DMS53 treated with DMSO at 0.1 percent for 48 hours (cell line): ENCODE results near the gene C6orf120.
"Not testable (repeated sequence)": the region's sequence is repeated elsewhere in the genome, so short reads cannot be mapped to it uniquely, and the experiment has no call there.

Experiments used
- DNase-seq: peaks from one replicate; lab custom pipeline; 2025; ENCODE audit not compliant: unreplicated experiment; lab: John Stamatoyannopoulos, UW

Gene C6orf120

DNA sequence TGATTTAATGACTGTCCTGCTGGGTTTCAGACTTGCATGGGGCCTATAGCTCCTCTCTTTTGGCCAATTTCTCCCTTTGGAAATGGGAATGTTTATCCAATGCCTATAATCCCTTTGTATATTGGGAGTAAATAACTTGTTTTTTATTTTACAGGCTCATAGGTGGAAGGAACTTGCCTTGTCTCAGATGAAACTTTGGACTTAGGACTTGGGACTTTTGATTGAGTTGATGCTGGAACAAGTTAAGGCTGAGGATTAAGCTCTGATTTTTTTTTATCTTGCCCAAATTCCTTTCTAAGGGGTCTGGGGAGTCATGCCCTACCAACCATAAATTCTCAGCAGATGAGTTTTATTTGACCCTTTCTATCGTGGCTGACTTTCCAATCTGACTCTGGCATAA, 23.6 kb upstream of the C6orf120 start:
- DNase-seq = no peak

DNA sequence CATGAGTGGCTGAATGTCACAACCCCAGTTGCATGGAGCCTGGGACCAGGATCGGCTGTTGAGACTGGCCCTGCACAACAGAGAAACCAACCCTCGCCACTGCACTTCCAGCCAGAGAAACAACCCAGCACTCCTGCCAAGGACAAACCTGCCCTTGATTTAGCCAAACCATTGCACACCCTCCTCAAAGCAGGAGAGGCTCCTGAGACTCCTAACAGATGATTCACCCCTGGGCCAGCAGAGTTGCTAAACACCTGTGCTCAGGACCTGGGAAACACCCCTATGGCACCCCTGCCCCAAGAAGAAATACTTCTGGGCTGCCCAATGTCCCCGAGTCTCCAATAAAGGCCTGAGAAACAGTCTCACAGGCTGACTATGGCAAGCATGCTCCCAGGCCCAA, 17.9 kb upstream of the C6orf120 start:
- DNase-seq = no peak

GRCh38 chr6:169685860-169686259, 16.1 kb upstream of the C6orf120 start:
- no peak for DNase-seq

DNA sequence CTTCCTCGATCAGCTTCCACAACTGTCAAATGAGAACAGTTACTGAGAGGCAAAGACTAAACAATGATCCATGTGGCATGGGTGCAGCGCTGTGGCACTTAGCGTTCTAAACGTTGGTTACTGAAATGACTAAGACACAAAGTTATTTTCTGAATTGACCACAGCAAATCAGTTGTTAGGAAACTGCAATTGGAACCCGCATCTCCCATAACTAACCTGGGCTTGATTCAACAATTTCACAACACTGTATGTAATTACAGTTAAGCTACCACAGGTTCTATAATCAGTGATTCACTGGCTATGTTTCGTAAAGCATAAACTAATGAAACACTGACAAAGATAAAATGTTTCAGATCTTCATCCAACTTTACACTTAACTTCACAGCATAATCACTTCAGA, 12.6 kb upstream of the C6orf120 start:
- no peak for DNase-seq

DNA sequence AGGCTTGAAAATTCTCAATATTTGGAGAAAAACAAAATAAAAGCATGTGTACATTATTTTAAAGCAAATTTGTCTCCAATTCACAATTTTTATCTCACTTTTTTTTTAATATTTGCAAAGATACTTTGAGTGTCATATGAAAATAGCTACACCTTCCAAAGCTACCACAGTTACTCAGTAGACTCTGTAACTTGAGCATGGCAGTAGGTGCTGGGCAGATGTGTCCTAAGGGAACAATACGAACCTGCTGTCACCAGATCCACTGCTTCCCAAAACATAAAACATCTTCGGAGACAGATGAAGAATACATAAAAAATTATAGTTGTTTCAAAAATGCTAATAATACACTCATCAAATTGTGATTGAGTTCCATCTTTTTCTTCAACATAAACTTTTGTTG, 10.7 kb upstream of the C6orf120 start:
- DNase-seq = no peak

DNA sequence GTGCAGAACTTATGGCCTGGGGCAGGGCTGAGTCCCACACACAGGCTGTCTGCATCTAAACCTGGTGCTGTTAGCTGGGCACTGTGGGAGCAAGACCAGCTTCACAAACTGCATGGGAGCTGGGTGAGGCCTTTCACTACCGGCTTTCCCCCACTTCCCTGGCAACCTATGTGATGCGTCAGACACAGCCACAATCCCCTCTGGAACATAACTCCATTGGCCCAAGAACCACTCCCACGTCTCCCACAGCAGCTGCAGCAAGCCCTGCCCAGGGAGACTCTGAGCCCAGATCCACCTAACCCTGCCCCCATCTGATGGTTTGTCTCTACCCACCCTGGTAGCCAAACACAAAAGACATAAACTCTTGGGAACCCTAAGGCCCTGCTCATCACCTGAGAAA, 9.4 kb upstream of the C6orf120 start:
- DNase-seq = no peak

DNA sequence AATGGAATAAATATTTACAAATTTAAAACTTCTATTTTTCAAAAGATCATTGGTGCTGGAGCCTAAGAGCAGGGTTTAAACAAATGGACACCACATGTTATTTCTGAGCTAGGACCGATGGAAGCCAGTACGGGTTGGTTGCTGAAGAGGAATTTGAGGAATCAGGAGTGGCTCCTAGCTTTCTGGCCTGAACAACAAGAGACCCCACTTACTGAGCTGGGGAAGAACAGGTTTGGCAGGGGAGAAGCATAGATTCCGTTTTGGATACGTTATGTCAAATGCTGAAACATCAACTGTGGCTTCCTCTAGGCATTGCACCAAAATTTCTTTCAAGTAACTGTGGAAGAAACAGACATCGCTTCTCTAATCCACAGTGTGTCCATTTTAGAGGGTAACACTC, 6.8 kb upstream of the C6orf120 start:
- no peak for DNase-seq

DNA sequence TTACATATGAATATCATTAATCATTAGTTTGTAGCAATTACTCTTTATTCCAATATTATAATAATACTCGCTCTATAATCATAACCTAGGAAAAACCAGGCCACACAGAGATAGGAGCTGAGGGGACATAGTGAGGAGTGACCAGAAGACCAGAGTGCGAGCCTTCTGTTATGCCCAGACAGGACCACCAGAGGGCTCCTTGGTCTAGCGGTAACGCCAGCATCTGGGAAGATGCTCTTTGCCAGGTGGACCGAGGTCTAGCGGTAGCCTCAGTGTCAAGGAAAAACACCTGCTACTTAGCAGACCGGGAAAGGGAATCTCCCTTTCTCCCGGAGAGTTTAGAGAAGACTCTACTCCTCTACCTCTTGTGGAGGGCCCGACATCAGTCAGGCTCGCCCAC, 4.8 kb upstream of the C6orf120 start:
- not testable (repeated sequence) for DNase-seq

DNA sequence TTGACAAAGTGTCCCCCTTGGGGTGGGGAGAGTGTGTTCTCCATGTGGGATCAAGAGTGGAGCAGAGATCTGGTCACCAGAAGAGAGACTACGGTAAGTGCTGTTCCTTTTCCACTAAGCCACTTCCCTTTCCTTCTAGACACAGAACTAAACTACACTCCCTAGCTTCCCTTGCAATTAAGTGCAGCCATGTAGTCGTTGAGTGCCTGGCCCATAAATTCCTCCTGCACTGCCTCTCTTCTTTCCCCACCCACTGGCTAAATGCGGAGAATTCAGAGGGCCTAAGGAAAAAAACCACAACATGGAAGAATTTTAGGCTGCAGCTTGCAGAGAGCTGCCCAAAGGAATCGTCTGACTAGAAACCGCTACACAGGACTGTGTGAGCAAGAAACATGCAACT, 1.6 kb upstream of the C6orf120 start:
- DNase-seq = no peak

- DNase-seq = no peak
These were observed 494 bp upstream of the C6orf120 start for GRCh38 chr6:169701311-169701953.

GRCh38 chr6:169702840-169703246, 917 bp downstream of the C6orf120 start:
- DNase-seq = no peak

GRCh38 chr6:169707772-169708171, 5.8 kb downstream of the C6orf120 start:
- DNase-seq = peak; percentile 9

DNA sequence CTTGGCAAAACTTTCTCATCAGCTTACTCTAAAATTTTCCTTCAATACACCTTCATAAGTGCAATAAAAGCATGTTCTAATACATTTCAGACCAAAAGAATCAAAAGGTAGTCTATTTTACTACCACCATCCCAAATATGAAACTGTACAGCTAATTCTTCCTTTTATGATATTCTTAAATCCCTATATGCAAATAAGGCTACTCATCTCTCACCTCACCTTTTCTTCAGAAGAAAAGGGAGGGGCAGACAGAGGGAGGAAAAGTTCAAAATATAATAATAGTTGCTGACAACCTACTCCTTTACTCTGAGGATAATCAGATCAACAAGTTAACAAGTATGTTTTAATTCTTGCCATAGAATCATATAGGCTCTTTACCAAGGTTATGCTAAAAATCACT, 7.4 kb downstream of the C6orf120 start:
- no peak for DNase-seq

- no peak for DNase-seq
These were observed 8.1 kb downstream of the C6orf120 start for GRCh38 chr6:169710009-169710408.

DNA sequence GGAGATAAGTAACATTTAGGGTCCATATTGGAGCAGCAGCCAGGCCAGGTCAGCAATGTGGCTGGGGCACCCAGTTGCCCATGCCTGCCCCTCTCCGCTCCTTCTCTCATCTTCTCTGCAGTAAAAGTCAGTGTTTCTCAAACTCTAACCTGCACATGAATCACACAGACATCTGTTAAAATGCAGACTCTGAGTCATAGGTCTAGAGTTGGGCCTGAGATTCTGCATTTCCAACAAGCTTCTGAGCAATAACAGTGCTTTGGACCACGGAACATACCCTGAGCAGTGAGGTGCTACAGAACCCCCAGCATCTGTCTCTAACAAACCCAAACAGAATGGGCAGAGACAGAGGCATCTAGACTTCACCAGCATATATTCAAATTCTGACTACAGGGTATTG, 12.3 kb downstream of the C6orf120 start:
- DNase-seq = no peak

- DNase-seq = no peak
These were observed 12.7 kb downstream of the C6orf120 start for GRCh38 chr6:169714595-169714994.

DNA sequence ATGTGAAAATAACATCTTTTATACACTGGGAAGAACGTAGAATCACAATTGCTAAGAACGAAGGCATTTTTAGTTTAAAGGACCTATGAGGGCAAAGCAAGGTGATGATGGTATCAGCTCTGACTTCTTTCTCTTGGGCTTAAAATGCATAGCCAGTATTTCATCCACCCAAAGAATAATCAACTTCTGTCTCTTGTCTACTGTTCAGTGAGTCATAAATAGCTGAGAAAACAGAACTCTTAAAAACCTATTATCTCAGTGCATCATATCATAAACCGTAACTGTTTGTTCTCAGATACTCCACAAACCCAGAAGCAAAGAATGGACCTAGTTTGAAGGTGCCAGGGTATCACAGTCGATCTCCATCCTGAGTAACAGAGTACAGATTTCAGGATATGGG, 17.2 kb downstream of the C6orf120 start:
- DNase-seq = no peak

DNA sequence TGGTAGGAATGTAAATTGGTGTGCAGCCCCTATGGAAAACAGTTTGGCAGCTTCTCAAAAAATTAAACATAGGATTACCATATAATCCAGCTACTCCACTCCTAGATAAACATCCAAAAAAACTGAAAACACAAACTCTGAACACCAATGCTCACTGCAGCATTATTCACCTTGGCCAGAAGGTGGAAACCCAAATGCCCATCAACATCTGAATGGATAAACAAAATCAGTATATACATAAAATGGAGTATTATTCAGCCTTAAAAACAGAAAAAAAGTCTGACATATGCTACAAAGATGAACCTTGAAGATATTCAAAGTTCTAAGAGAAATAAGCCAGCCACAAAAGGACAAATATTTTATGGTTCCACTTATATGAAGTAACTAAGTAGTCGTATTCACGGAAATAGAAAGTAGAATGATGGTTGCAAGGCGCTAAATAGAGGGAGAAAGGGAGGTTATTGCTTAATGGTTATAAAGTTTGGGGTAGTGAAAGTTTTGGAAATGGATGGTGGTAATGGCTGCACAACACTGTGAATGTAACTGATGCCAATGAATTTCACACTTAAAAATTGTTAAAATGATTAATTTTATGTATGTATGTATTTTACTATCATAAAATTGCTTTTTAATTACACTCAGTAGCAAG, 18.4 kb downstream of the C6orf120 start:
- DNase-seq = no peak

GRCh38 chr6:169722362-169723199, 20.7 kb downstream of the C6orf120 start:
- DNase-seq = no peak

- no peak for DNase-seq
These were observed 21.4 kb downstream of the C6orf120 start for GRCh38 chr6:169723200-169723909.

- no peak for DNase-seq
These were observed 22.1 kb downstream of the C6orf120 start for GRCh38 chr6:169723991-169724493.
